ENCODE measurements around the gene PFAS.

PFAS gene

GRCh38 chr17:8267480-8268147 lies 18.5 kb downstream of the PFAS start:
- no peak overlapping the region for H3K4me3 ChIP-seq (ENCODE audit: low read depth, low read length, poor library complexity, severe bottlenecking)
- no peak overlapping the region for H3K27ac ChIP-seq (ENCODE audit: low read depth, low read length, poor library complexity, severe bottlenecking)
- no peaks in the 10 kb centered on the region for H4K20me1 ChIP-seq (ENCODE audit: insufficient read depth, low read length)
- no peak for TF ChIP-seq CTCF (IDR thresholded peaks at IDR 0.05; ENCODE audit: low read length)
- no peak for TF ChIP-seq EZH2 (IDR thresholded peaks at IDR 0.05; ENCODE audit: borderline replicate concordance, low read length)
- no peak overlapping the region for H3K4me2 ChIP-seq (ENCODE audit: low read length)
- H3K9me3 ChIP-seq (ENCODE audit: low read length): no peaks in the 10 kb centered on the region
- no peaks in the 10 kb centered on the region for H3K4me1 ChIP-seq (ENCODE audit: insufficient read depth, low read length, severe bottlenecking)
- no peak overlapping the region for H3K9ac ChIP-seq (ENCODE audit: low read length)
- no peak overlapping the region for H2AFZ ChIP-seq (ENCODE audit: low read length)
- no peaks in the 10 kb centered on the region for H3K27me3 ChIP-seq (ENCODE audit: insufficient read depth, low read length)
- peaks cover 84% of the 10 kb centered on the region for H3K36me3 ChIP-seq (ENCODE audit: insufficient read depth, low read length)
- H3K9me2 ChIP-seq (ENCODE audit: low read depth, low read length): no peaks in the 10 kb centered on the region
- H3F3A ChIP-seq (ENCODE audit: insufficient read depth, low read length): no peaks in the 10 kb centered on the region
- no peaks in the 10 kb centered on the region for H3K79me2 ChIP-seq (ENCODE audit: insufficient read depth, low read length)

DNA sequence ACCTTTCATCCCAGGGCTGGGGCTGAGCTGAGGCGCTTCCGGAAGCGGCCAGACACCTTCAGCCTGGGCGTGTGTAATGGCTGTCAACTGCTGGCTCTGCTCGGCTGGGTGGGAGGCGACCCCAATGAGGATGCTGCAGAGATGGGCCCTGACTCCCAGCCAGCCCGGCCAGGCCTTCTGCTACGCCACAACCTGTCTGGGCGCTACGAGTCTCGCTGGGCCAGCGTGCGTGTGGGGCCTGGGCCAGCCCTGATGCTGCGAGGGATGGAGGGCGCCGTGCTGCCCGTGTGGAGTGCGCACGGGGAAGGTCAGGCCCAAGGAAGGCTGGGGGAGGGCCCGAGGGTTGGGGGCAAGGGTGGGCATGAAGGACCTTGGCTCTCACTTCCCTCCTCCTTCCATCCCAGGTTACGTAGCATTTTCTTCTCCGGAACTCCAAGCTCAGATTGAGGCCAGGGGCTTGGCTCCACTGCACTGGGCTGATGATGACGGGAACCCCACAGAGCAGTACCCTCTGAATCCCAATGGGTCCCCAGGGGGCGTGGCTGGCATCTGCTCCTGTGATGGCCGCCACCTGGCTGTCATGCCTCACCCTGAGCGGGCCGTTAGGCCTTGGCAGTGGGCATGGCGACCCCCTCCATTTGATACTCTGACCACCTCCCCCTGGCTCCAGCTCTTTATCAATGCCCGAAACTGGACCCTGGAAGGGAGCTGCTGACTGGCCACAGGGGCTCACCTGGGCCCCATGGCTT lies 19.6 kb downstream of the PFAS start:
- Histone ChIP-seq H3K9me3 (ENCODE audit: low read length) (no peaks in the 10 kb centered on the region), H3K36me3 (ENCODE audit: insufficient read depth, low read length) (peaks cover 72% of the 10 kb centered on the region), H3F3A (ENCODE audit: insufficient read depth, low read length) (no peaks in the 10 kb centered on the region), H3K4me1 (ENCODE audit: insufficient read depth, low read length, severe bottlenecking) (no peaks in the 10 kb centered on the region), H3K27me3 (ENCODE audit: insufficient read depth, low read length) (no peaks in the 10 kb centered on the region), H3K27ac (ENCODE audit: low read depth, low read length, poor library complexity, severe bottlenecking) (no peak overlapping the region), H3K9ac (ENCODE audit: low read length) (no peak overlapping the region), H3K79me2 (ENCODE audit: insufficient read depth, low read length) (no peaks in the 10 kb centered on the region), H4K20me1 (ENCODE audit: insufficient read depth, low read length) (no peaks in the 10 kb centered on the region), H2AFZ (ENCODE audit: low read length) (no peak overlapping the region), H3K9me2 (ENCODE audit: low read depth, low read length) (no peaks in the 10 kb centered on the region), H3K4me2 (ENCODE audit: low read length) (no peak overlapping the region), H3K4me3 (ENCODE audit: low read depth, low read length, poor library complexity, severe bottlenecking) (no peak overlapping the region)
- TF ChIP-seq EZH2 (IDR thresholded peaks at IDR 0.05; ENCODE audit: borderline replicate concordance, low read length) (no peak), CTCF (IDR thresholded peaks at IDR 0.05; ENCODE audit: low read length) (no peak)

- Histone ChIP-seq H3K9me3 (ENCODE audit: low read length) (no peaks in the 10 kb centered on the region), H3K9ac (ENCODE audit: low read length) (no peak overlapping the region), H3K4me2 (ENCODE audit: low read length) (no peak overlapping the region), H3K4me3 (ENCODE audit: low read depth, low read length, poor library complexity, severe bottlenecking) (no peak overlapping the region), H4K20me1 (ENCODE audit: insufficient read depth, low read length) (no peaks in the 10 kb centered on the region), H3F3A (ENCODE audit: insufficient read depth, low read length) (no peaks in the 10 kb centered on the region), H3K27ac (ENCODE audit: low read depth, low read length, poor library complexity, severe bottlenecking) (no peak overlapping the region), H2AFZ (ENCODE audit: low read length) (no peak overlapping the region), H3K79me2 (ENCODE audit: insufficient read depth, low read length) (no peaks in the 10 kb centered on the region), H3K9me2 (ENCODE audit: low read depth, low read length) (no peaks in the 10 kb centered on the region), H3K36me3 (ENCODE audit: insufficient read depth, low read length) (peaks cover 36% of the 10 kb centered on the region), H3K4me1 (ENCODE audit: insufficient read depth, low read length, severe bottlenecking) (no peaks in the 10 kb centered on the region), H3K27me3 (ENCODE audit: insufficient read depth, low read length) (no peaks in the 10 kb centered on the region)
- no peak for TF ChIP-seq EZH2 (IDR thresholded peaks at IDR 0.05; ENCODE audit: borderline replicate concordance, low read length)
- TF ChIP-seq CTCF (IDR thresholded peaks at IDR 0.05; ENCODE audit: low read length): no peak
Measured at GRCh38 chr17:8272421-8272820, 23.3 kb downstream of the PFAS start.
